Activated B cell treated with CpG ODN at 0.5 μM for 24 hours (primary cell): ENCODE measurements around the gene TMEM107. TPM values are rescaled to one million over a fixed set of nuclear protein-coding genes. Genes with fewer than 3 reads are reported as not detected.
A peak's percentile ranks its signal among the peaks of the same experiment; 100 is the strongest.

Experiments
- ATAC-seq: fragments of 200-7000 bp; cut with Tn5 transposase; one replicate; pipeline ENCODE4 v1.10.0; 2021; ENCODE audit warnings: low read depth, mild to moderate bottlenecking, moderate library complexity
- CTCF ChIA-PET: fragments of 350-600 bp; sonication (Branson Sonifier 250); formaldehyde crosslinking; loops from one replicate; lab custom pipeline; 2021; ENCODE audit warnings: antibody characterized with exemption; lab: Charles Lee
- POLR2A ChIA-PET: fragments of 350-600 bp; sonication (Branson Sonifier 250); formaldehyde crosslinking; loops from one replicate; lab custom pipeline; 2021; ENCODE audit warnings: antibody characterized with exemption; lab: Charles Lee
- DNase-seq: peaks from one replicate; pipeline ENCODE4 v3.0.0; 2022
- H3K27ac Mint-ChIP-seq: one replicate; pipeline ENCODE4 v1.8.0; 2020; ENCODE audit warnings: mixed read lengths
- H3K27me3 Mint-ChIP-seq: one replicate; pipeline ENCODE4 v1.8.0; 2021; ENCODE audit warnings: mixed read lengths
- H3K36me3 Mint-ChIP-seq: one replicate; pipeline ENCODE4 v1.8.0; 2021; ENCODE audit warnings: low read depth, mixed read lengths
- H3K4me1 Mint-ChIP-seq: one replicate; pipeline ENCODE4 v1.8.0; 2021; ENCODE audit warnings: mixed read lengths
- H3K4me3 Mint-ChIP-seq: one replicate; pipeline ENCODE4 v1.8.0; 2020; ENCODE audit warnings: mild to moderate bottlenecking, mixed read lengths
- H3K9me3 Mint-ChIP-seq: one replicate; pipeline ENCODE4 v1.8.0; 2020; ENCODE audit warnings: mixed read lengths
- intact Hi-C: fragments of 100-400 bp; cut with micrococcal nuclease; formaldehyde crosslinking; loops from one replicate; pipeline ENCODE4 v1.15.1; 2024
- total RNA-seq: library from RNA; stranded (reverse); gene quantifications from 2 replicates; pipeline ENCODE4 v1.2.3, GENCODE V29; 2022
- TF ChIP-seq, protein P1 (sequence below): fragments of 200-600 bp; IDR thresholded peaks from one replicate; pipeline ENCODE4 v1.8.0; 2022; ENCODE audit warnings: antibody characterized with exemption, mild to moderate bottlenecking

The TMEM107 gene
- total RNA-seq, 1 donor from 2014 or later = 20.9 TPM

DNA sequence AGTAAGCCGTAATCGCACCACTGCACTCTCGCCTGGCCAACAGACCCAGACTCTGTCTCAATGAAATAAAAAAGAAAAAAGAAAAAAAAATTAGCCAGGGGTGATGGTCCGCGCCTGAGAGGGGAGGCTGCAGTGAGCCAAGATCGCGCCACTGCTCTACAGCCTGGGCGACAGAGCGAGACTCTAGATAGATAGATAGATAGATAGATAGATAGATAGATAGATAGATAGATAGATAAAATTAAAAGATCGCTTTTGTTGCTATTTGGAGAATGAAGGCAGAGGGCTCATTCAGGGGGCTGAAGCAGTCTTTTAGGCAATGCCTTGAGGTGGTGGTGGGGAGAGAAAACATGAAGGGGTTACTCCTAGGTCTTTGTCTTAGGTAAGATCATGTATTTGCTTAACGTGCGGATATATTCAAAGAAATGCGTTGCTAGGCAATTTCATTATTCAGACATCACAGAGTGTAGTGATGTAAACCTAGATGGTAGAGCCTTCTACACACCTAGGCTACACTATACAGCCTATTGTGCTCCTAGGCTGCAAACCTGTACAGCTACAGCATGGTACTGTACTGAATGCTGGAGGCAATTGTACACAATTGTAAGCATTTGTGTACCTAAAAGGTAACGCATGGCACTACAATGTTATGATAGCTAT is 47.9 kb downstream of the TMEM107 start:
- ChIA-PET CTCF (interaction anchor here (2.4 kb wide), 1 partner anchor 10 kb away, joined by 19 read pairs; no protein-coding TSS in a partner anchor), POLR2A (interaction anchor here (2.1 to 2.5 kb wide), 2 partner anchors 10 to 45 kb away, joined by 14 to 19 read pairs; no protein-coding TSS in a partner anchor)
- intact Hi-C loops = no loop called here
- H3K4me3 Mint-ChIP-seq = no peak overlapping the region
- peaks cover 9% of the 10 kb centered on the region for H3K36me3 Mint-ChIP-seq
- H3K27ac Mint-ChIP-seq = no peak overlapping the region
- ATAC-seq = no peak
- H3K4me1 Mint-ChIP-seq = peaks cover 39% of the 10 kb centered on the region
- no peaks in the 10 kb centered on the region for H3K9me3 Mint-ChIP-seq
- DNase-seq = no peak
- H3K27me3 Mint-ChIP-seq = peaks cover 25% of the 10 kb centered on the region
- TF ChIP-seq, protein P1, sequence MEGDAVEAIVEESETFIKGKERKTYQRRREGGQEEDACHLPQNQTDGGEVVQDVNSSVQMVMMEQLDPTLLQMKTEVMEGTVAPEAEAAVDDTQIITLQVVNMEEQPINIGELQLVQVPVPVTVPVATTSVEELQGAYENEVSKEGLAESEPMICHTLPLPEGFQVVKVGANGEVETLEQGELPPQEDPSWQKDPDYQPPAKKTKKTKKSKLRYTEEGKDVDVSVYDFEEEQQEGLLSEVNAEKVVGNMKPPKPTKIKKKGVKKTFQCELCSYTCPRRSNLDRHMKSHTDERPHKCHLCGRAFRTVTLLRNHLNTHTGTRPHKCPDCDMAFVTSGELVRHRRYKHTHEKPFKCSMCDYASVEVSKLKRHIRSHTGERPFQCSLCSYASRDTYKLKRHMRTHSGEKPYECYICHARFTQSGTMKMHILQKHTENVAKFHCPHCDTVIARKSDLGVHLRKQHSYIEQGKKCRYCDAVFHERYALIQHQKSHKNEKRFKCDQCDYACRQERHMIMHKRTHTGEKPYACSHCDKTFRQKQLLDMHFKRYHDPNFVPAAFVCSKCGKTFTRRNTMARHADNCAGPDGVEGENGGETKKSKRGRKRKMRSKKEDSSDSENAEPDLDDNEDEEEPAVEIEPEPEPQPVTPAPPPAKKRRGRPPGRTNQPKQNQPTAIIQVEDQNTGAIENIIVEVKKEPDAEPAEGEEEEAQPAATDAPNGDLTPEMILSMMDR = no peak

DNA sequence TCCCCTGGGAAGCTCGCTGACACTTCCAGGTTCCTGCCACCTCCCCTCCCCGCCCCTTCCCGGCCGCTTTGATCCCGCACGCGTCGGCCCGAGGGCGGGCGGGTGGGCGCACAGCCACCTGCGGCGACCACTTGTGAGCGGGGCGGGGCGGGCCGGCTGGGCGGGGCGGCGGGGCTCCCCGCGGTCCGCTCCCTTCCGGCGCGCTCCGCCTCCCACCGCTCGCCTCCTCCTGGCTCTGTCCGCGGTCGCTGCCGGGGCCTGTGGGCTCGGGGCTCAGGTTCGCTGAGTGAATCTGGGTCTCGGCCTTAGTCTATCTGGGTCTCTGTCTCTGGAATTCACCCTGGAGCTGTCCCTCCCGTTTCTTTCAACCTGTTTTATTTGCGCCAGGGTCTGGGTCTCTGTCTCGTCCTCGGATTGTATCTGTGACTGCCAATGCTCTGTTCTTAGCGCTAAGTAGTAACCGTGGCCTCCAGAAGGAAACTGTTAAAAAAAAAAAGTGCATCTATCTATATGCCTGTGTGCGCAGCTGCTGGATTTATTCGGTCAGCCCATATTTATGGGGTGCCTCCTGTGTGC is 49.6 kb downstream of the TMEM107 start:
- no peaks in the 10 kb centered on the region for H3K9me3 Mint-ChIP-seq
- peak; percentile 60 for DNase-seq
- CTCF ChIA-PET = interaction anchor here (0.8 to 2.4 kb wide), 4 partner anchors 12 to 169 kb away, joined by 3 to 19 read pairs (median 4); partner anchors contain the start of gene SLC25A35
- intact Hi-C loops = loop anchor here (1.0 kb wide), 1 partner anchor 12 kb away; no protein-coding TSS in a partner anchor
- TF ChIP-seq, protein P1 = no peak
- peaks cover 32% of the 10 kb centered on the region for H3K27me3 Mint-ChIP-seq
- peaks cover 49% of the 10 kb centered on the region for H3K4me1 Mint-ChIP-seq
- peak overlapping the region; percentile 94 for H3K27ac Mint-ChIP-seq
- POLR2A ChIA-PET = interaction anchor here (1.1 to 2.5 kb wide), 6 partner anchors 8 to 61 kb away, joined by 3 to 19 read pairs (median 4); no protein-coding TSS in a partner anchor
- H3K36me3 Mint-ChIP-seq = peaks cover 9% of the 10 kb centered on the region
- ATAC-seq = peak; percentile 49
- H3K4me3 Mint-ChIP-seq = peak overlapping the region; percentile 93

DNA sequence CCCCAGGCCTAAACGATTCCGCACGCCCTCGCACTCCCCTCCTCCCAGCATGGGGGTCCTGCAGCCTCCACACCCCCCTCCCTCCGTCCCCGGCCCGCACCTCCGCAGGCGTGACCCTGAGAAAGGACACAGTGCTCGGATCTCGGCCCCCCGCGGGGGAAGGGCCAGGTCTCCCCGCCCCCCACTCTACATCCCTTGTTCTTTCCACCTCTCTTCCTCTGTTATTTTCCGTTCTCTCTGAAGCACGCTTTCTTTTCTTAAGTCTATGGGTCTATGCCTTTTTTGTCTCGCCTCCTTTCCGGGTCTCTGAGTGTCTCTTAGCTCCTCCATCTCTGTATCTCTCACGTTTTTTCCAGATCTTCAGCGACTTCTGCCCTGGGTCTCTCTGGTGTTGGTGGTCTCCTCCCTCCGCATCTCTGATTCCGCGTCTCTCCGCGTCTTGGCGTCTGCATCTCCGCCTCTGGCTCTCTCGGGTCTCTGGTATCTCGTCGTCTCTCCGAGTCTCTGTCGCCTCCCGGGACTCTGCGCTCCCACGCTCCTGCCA is 50.2 kb downstream of the TMEM107 start:
- intact Hi-C loops = loop anchor here (1.0 kb wide), 1 partner anchor 12 kb away; no protein-coding TSS in a partner anchor

DNA sequence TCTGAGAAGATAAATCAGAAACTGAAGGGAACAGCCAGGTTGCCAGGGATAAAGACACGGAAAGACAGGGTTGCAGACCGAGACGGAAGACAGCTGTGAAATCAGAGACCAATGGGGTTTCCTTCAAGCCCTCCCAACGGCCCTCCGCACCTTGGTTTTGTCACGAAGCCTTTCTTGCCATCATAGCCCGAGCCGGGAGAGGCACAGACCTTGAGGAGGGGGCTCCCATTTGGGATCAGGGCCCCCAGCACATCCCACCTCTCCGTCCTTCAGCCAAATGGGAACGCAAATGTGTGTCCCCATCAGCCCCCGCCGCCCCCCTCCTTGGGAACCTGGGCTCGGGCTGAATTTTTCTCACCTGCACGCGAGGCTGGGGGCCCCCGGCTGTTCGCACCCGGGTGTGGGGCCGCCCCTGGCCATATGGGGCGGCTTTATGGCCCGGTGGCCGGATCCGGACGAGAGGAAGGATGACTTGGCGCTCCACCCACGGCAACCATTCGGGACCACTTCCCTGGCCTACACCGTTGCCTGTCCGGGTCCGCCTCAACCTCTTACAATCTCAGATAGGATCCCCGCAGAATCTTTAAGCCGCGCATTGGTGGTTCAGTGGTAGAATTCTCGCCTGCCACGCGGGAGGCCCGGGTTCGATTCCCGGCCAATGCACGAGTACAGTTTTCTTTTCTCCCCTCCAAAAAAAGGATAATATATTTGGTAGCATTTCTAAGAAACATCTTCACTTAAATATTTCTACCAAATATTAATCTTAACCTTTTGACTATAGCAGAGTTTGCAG is 50.8 kb downstream of the TMEM107 start:
- Mint-ChIP-seq H3K27me3 (peaks cover 35% of the 10 kb centered on the region), H3K4me1 (peaks cover 58% of the 10 kb centered on the region), H3K9me3 (no peaks in the 10 kb centered on the region), H3K27ac (peak overlapping the region; percentile 94), H3K4me3 (peak overlapping the region; percentile 93), H3K36me3 (peaks cover 11% of the 10 kb centered on the region)
- intact Hi-C loops = no loop called here
- DNase-seq = peak; percentile 85
- TF ChIP-seq, protein P1 = no peak
- peak; percentile 46 for ATAC-seq
- CTCF ChIA-PET = interaction anchor here (1.3 to 2.4 kb wide), 3 partner anchors 13 to 51 kb away, joined by 4 to 19 read pairs (median 4); no protein-coding TSS in a partner anchor
- POLR2A ChIA-PET = interaction anchor here (1.3 to 4.2 kb wide), 8 partner anchors 13 to 170 kb away, joined by 4 to 40 read pairs (median 10); partner anchors contain the start of gene SLC25A35

More for the DNA sequence above, 50.2 kb downstream of the TMEM107 start:
- TF ChIP-seq, protein P1 = no peak
- peak; percentile 34 for DNase-seq
- Mint-ChIP-seq H3K4me1 (peaks cover 52% of the 10 kb centered on the region), H3K27ac (peak overlapping the region; percentile 94), H3K36me3 (peaks cover 9% of the 10 kb centered on the region), H3K27me3 (peaks cover 31% of the 10 kb centered on the region), H3K9me3 (no peaks in the 10 kb centered on the region), H3K4me3 (peak overlapping the region; percentile 93)
- CTCF ChIA-PET = interaction anchor here (2.4 kb wide), 1 partner anchor 12 kb away, joined by 19 read pairs; no protein-coding TSS in a partner anchor
- peak; percentile 1 for ATAC-seq
- POLR2A ChIA-PET = interaction anchor here (1.1 to 2.5 kb wide), 4 partner anchors 12 to 61 kb away, joined by 3 to 19 read pairs (median 8); no protein-coding TSS in a partner anchor
